Measurements from ENCODE around the gene FHOD3. TPM values are rescaled to one million over a fixed set of nuclear protein-coding genes. Genes with fewer than 3 reads are reported as not detected.

Gene FHOD3
- total and polyA plus RNA-seq, 2 of the 13 experiments (the other 11 are each of a cell fraction or from before 2014, with no cell fraction given) = 0.07 TPM; not detected in 1

GRCh38 chr18:36441426-36442240 lies 144.1 kb downstream of the FHOD3 start:
- DNase-seq (ENCODE audit: low spot score) = no peak
- no peak for ATAC-seq
- no peaks in the 10 kb centered on the region for H3K36me3 ChIP-seq (replicated peaks in 1 of 2; ENCODE audit: control insufficient read depth in 1 of 2, insufficient read depth in 2 of 2, low read length in 2 of 2)
- intact Hi-C loops (cut with micrococcal nuclease; ENCODE audit: unreplicated experiment) = no loop called here
- no peak for FAIRE-seq
- H4K20me1 ChIP-seq (ENCODE audit: insufficient read depth, low read length) = no peaks in the 10 kb centered on the region
- no peak overlapping the region for H3K27ac ChIP-seq (ENCODE audit: extremely low read length, insufficient read depth, low read length)
- no TSS peak for BruUV-seq (replicated peaks)
- no peaks in the 10 kb centered on the region for H3K9me3 ChIP-seq (ENCODE audit: low read length)
- no peak overlapping the region for H3K4me2 ChIP-seq (ENCODE audit: low read depth, low read length)
- H3K9ac ChIP-seq (ENCODE audit: insufficient read depth, low read depth, low read length) = no peak overlapping the region
- H3K79me2 ChIP-seq (ENCODE audit: insufficient read depth, low read length) = no peaks in the 10 kb centered on the region
- ChIA-PET POLR2A (no interaction called here), CTCF (ENCODE audit: low intra/inter-chr PET ratio, low total read pairs) (no interaction called here)
- in situ Hi-C loops (cut with HindIII; ENCODE audit: extremely low pct_ligation_motif_present, low pct_unique_long_range_greater_than_20kb) = no loop called here
- no peaks in the 10 kb centered on the region for H3K4me1 ChIP-seq (ENCODE audit: insufficient read depth, low read length)
- peaks cover 0 to 20% of the 10 kb centered on the region in 2 experiments; a peak in 1 of 5 replicates for H3K27me3 ChIP-seq (ENCODE audit: control insufficient read depth in 1 of 2, insufficient read depth in 2 of 2, low read length in 2 of 2)
- no peak overlapping the region for H2AFZ ChIP-seq (ENCODE audit: low read length)
- WGBS (ENCODE audit: low lambda C conversion rate) = 6% methylated on average over 8 of the region's 9 CpGs
- H3K4me3 ChIP-seq (replicated peaks in 1 of 3; ENCODE audit: insufficient read depth in 1 of 3, low read depth in 2 of 3, low read length in 3 of 3) = no peak overlapping the region
- TF ChIP-seq ZNF687 (CRISPR knock-in tag; IDR thresholded peaks at IDR 0.05) = no peak
- no peak for TF ChIP-seq RCOR2 (CRISPR knock-in tag; IDR thresholded peaks at IDR 0.05)
- no peak for TF ChIP-seq TFAP4 (IDR thresholded peaks at IDR 0.05; ENCODE audit: borderline replicate concordance, low read depth)
- no peak for TF ChIP-seq ZSCAN12 (CRISPR knock-in tag; IDR thresholded peaks at IDR 0.05)
- no peak for TF ChIP-seq JUN (CRISPR knock-in tag; IDR thresholded peaks at IDR 0.05)
- no peak for TF ChIP-seq ZNF598 (CRISPR knock-in tag; IDR thresholded peaks at IDR 0.05; ENCODE audit: borderline replicate concordance)
- TF ChIP-seq E2F2 (CRISPR knock-in tag; IDR thresholded peaks at IDR 0.05; ENCODE audit: borderline replicate concordance) = no peak
- TF ChIP-seq RXRB (CRISPR knock-in tag; IDR thresholded peaks at IDR 0.05; ENCODE audit: borderline replicate concordance) = no peak
- TF ChIP-seq CBX2 (IDR thresholded peaks at IDR 0.05; ENCODE audit: low read depth, low read length) = no peak
- TF ChIP-seq CBX2 (CRISPR knock-in tag; IDR thresholded peaks at IDR 0.05; ENCODE audit: low read depth) = no peak
- TF ChIP-seq ETV6 (CRISPR knock-in tag; conservative IDR thresholded peaks at IDR 0.05) = no peak
- TF ChIP-seq LBX2 (CRISPR knock-in tag; IDR thresholded peaks at IDR 0.05; ENCODE audit: borderline replicate concordance) = no peak
- no peak for TF ChIP-seq ZNF616 (CRISPR knock-in tag; IDR thresholded peaks at IDR 0.05; ENCODE audit: low read depth)
- no peak for TF ChIP-seq MBNL3 (CRISPR knock-in tag; conservative IDR thresholded peaks at IDR 0.05)
- no peak for TF ChIP-seq ZBTB34 (CRISPR knock-in tag; IDR thresholded peaks at IDR 0.05)
- no peak for TF ChIP-seq SOX6 (IDR thresholded peaks at IDR 0.05)
- TF ChIP-seq SOX6 (CRISPR knock-in tag; IDR thresholded peaks at IDR 0.05) = no peak

Data from HepG2 (cell line).